ENCODE measurements around the gene TDG. TPM values are rescaled to one million over a fixed set of nuclear protein-coding genes. Genes with fewer than 3 reads are reported as not detected.

Gene TDG
- total RNA-seq, 4 donors from 2014 or later, result 18.9 to 24.3 (median 21.1) TPM

DNA sequence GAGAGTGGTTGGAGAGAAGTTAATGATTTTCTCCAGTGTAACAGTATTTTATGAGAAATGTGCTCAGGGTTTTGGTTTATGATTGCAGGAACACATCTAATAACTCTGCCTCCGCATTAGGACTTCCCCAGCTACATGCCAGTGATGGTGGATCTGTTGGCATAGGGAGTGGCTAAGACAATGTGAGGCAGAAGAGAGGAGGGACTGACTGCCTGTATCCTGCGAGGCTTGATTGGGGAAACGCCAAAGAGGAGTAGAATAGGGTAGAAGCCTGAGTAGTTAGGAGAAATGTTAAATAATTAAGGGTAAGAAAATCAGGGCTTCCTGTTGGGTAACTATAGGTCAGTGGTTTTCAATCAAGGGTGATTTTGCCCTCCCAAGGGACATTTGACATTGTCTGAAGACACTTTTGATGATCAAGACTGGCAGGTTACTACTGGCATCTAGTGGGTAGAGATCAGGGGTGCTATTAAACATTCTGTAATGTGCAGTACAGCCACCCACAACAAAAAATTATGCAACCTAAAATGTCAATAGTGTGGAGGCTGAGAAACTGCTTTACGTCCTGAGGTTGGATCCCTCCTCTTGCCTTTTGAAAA, 12.8 kb downstream of the TDG start:
- intact Hi-C loops (cut with DNase I; ENCODE audit: low total_unique reads), result no loop called here
- DNase-seq (ENCODE audit: low spot score in 2 of 2), result no peak
- no peak for TF ChIP-seq CTCF (IDR thresholded peaks at IDR 0.05)
- no peak for TF ChIP-seq POLR2A (IDR thresholded peaks at IDR 0.05)
- 90 to 94% methylated on average over 4 of the region's 4 CpGs for WGBS, 2 donors
- no peak overlapping the region for H3K4me3 ChIP-seq (ENCODE audit: low read depth, poor library complexity, severe bottlenecking)

- intact Hi-C loops (cut with DNase I; ENCODE audit: low total_unique reads), result loop anchor here (5.0 kb wide), 1 partner anchor 115 kb away; no protein-coding TSS in a partner anchor
- H3K4me3 ChIP-seq (ENCODE audit: low read depth, poor library complexity, severe bottlenecking), result no peak overlapping the region
- TF ChIP-seq CTCF (IDR thresholded peaks at IDR 0.05) (no peak), POLR2A (IDR thresholded peaks at IDR 0.05) (no peak)
- 70 to 91% methylated on average over 2 of the region's 2 CpGs for WGBS, 2 donors
- no peak for DNase-seq (ENCODE audit: low spot score in 2 of 2)
Observed at GRCh38 chr12:103986829-103987228, 21.2 kb downstream of the TDG start.

GRCh38 chr12:103994235-103994634, 28.6 kb downstream of the TDG start:
- 85 to 90% methylated on average over 4 of the region's 4 CpGs for WGBS, 2 donors
- intact Hi-C loops (cut with DNase I; ENCODE audit: low total_unique reads), result no loop called here
- TF ChIP-seq POLR2A (IDR thresholded peaks at IDR 0.05), result no peak
- no peak for TF ChIP-seq CTCF (IDR thresholded peaks at IDR 0.05)

DNA sequence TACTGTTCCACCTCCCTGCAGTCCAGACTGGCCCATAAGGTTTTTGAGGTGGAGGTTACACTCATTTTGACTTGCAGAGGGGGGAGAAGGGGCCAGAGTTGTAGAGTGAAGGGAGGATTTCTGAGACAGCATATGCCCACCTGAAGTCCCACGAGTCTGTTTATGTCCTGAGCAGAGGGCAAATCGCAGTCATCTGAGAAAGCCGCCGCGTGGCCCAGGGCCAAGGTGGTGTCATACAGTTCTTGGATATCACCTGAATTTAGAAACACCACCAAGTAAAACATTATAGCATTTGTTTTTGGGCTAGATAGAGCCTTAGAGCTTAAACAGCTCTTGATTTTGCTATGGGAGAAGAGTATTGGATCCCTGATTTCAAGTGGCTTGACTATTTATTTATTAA, 30.9 kb downstream of the TDG start:
- TF ChIP-seq CTCF (IDR thresholded peaks at IDR 0.05) (no peak), POLR2A (IDR thresholded peaks at IDR 0.05) (no peak)
- H3K4me3 ChIP-seq (ENCODE audit: low read depth, poor library complexity, severe bottlenecking), result no peak overlapping the region
- intact Hi-C loops (cut with DNase I; ENCODE audit: low total_unique reads), result no loop called here
- no peak for DNase-seq (ENCODE audit: low spot score in 2 of 2)
- WGBS, 2 donors, result 94 to 97% methylated on average over 5 of the region's 5 CpGs

More at GRCh38 chr12:103994235-103994634, 28.6 kb downstream of the TDG start:
- H3K4me3 ChIP-seq (ENCODE audit: low read depth, poor library complexity, severe bottlenecking), result no peak overlapping the region
- no peak for DNase-seq (ENCODE audit: low spot score in 2 of 2)

GRCh38 chr12:103997286-103997900, 31.7 kb downstream of the TDG start:
- no peak overlapping the region for H3K4me3 ChIP-seq (ENCODE audit: low read depth, poor library complexity, severe bottlenecking)
- intact Hi-C loops (cut with DNase I; ENCODE audit: low total_unique reads), result no loop called here
- no peak for TF ChIP-seq POLR2A (IDR thresholded peaks at IDR 0.05)
- TF ChIP-seq CTCF (IDR thresholded peaks at IDR 0.05), result no peak
- no peak for DNase-seq (ENCODE audit: low spot score in 2 of 2)
- 80 to 85% methylated on average over 16 of the region's 16 CpGs for WGBS, 2 donors

Data from lower leg skin (tissue), 4 donors.